ENCODE measurements around the gene FGD5.

Gene FGD5

GRCh38 chr3:14879211-14879874, 60.6 kb downstream of the FGD5 start:
- no peak for TF ChIP-seq CTCF (IDR thresholded peaks at IDR 0.05; ENCODE audit: extremely low read depth, insufficient read depth, missing control alignments)
- in situ Hi-C loops (cut with MboI; ENCODE audit: low pct_unique_long_range_greater_than_20kb, low sequenced_read_pairs, unreplicated experiment), result no loop called here
- no peak for DNase-seq (ENCODE audit: low spot score)

GRCh38 chr3:14880447-14881106, 61.8 kb downstream of the FGD5 start:
- no peak for DNase-seq (ENCODE audit: low spot score)
- in situ Hi-C loops (cut with MboI; ENCODE audit: low pct_unique_long_range_greater_than_20kb, low sequenced_read_pairs, unreplicated experiment), result no loop called here

GRCh38 chr3:14883226-14883625, 64.5 kb downstream of the FGD5 start:
- TF ChIP-seq CTCF (IDR thresholded peaks at IDR 0.05; ENCODE audit: extremely low read depth, insufficient read depth, missing control alignments), result no peak

More at GRCh38 chr3:14880447-14881106, 61.8 kb downstream of the FGD5 start:
- no peak for TF ChIP-seq CTCF (IDR thresholded peaks at IDR 0.05; ENCODE audit: extremely low read depth, insufficient read depth, missing control alignments)

GRCh38 chr3:14884665-14885064, 65.9 kb downstream of the FGD5 start:
- in situ Hi-C loops (cut with MboI; ENCODE audit: low pct_unique_long_range_greater_than_20kb, low sequenced_read_pairs, unreplicated experiment), result no loop called here
- DNase-seq (ENCODE audit: low spot score), result no peak
- no peak for TF ChIP-seq CTCF (IDR thresholded peaks at IDR 0.05; ENCODE audit: extremely low read depth, insufficient read depth, missing control alignments)

More at GRCh38 chr3:14883226-14883625, 64.5 kb downstream of the FGD5 start:
- DNase-seq (ENCODE audit: low spot score), result no peak
- in situ Hi-C loops (cut with MboI; ENCODE audit: low pct_unique_long_range_greater_than_20kb, low sequenced_read_pairs, unreplicated experiment), result no loop called here

- in situ Hi-C loops (cut with MboI; ENCODE audit: low pct_unique_long_range_greater_than_20kb, low sequenced_read_pairs, unreplicated experiment), result no loop called here
- no peak for DNase-seq (ENCODE audit: low spot score)
These were observed 66.5 kb downstream of the FGD5 start for GRCh38 chr3:14885307-14885706.

GRCh38 chr3:14886101-14886500, 67.3 kb downstream of the FGD5 start:
- DNase-seq (ENCODE audit: low spot score), result no peak
- TF ChIP-seq CTCF (IDR thresholded peaks at IDR 0.05; ENCODE audit: extremely low read depth, insufficient read depth, missing control alignments), result no peak
- in situ Hi-C loops (cut with MboI; ENCODE audit: low pct_unique_long_range_greater_than_20kb, low sequenced_read_pairs, unreplicated experiment), result no loop called here

More at GRCh38 chr3:14885307-14885706, 66.5 kb downstream of the FGD5 start:
- TF ChIP-seq CTCF (IDR thresholded peaks at IDR 0.05; ENCODE audit: extremely low read depth, insufficient read depth, missing control alignments), result no peak

Measured in GM13977 (cell line).